ENCODE measurements around the gene MAP2. TPM values are rescaled to one million over a fixed set of nuclear protein-coding genes. Genes with fewer than 3 reads are reported as not detected.
"Not testable (repeated sequence)": the region's sequence is repeated elsewhere in the genome, so short reads cannot be mapped to it uniquely, and the experiment has no call there.

MAP2 gene
- total RNA-seq, 1 donor from 2014 or later: 2.8 TPM

DNA sequence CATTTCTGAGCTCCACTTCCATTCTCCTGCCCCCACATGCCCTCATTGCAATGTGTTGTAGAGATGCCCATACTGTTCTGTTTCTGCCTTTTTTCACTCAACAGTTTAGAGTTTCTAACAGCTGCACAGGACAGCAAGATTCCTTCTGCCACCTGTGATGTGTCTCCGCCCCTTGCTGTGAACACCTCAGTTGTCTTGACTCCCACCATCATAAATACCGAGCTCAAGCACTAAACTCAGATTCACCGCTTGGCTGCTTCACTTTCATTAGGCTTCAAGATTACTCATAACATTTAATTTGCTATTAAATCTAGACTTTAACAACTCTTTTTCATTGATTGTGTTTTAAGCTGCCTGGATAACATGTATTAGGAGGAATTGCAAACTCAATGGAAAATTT, 141.0 kb downstream of the MAP2 start:
- no peak for ATAC-seq (ENCODE audit: poor library complexity)
- intact Hi-C loops (cut with DNase I): loop anchor here (10.0 kb wide), 1 partner anchor 140 kb away; the partner anchor contains the start of gene MAP2
- no peak for DNase-seq

DNA sequence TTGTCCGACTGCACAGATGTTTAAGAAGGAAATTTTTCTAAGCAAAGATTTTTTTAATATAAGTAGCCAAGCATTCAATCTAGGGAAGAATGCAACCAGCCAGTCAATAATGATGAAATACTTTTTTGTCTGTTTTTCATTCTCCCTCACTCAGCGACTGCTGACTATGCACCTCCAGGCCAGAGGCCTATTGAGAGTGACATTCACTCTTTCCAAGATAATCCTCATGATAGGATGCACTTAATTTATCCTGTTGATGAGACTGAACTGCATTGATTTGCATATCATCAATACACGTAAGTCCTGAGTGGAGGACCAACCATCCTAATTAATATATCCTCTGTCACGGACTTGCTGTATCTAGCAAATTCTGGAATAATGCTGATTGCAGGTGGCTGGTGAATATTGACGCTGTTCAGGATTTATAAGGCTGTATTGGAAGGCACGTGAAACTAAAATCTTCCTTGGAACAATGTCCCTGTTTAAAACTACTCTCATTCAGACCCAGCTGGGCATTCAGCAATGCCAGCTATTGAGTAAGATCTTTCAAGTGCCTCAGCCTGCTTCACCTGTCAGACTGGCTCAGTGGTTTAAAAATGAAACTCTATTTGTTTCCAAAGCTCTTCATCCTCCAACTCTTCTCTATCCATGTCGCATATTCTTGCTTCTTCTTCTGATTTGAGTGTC, 142.2 kb downstream of the MAP2 start:
- intact Hi-C loops (cut with DNase I): loop anchor here (10.0 kb wide), 1 partner anchor 141 kb away; the partner anchor contains the start of gene MAP2
- ATAC-seq (ENCODE audit: poor library complexity): no peak
- DNase-seq: no peak

DNA sequence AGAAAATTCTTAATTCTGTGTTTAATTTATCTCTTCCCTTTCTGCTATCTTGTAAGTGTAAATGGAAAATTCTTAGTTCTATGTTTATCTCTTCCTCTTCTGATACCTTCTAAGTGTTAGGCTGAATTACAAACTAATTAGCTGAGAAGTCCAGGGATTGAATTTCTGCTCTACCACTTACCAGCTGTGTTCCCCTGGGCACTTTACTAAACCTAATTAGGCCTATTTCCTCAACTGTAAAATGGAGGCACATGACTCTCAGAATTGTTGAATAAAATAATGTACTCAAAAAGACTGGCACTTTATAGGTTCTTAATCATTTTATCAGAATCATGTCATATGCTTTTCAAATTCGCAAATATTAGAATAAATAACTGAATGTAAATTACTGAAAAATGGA, 146.3 kb downstream of the MAP2 start:
- DNase-seq (no peak), ATAC-seq (ENCODE audit: poor library complexity) (no peak)
- intact Hi-C loops (cut with DNase I): no loop called here

DNA sequence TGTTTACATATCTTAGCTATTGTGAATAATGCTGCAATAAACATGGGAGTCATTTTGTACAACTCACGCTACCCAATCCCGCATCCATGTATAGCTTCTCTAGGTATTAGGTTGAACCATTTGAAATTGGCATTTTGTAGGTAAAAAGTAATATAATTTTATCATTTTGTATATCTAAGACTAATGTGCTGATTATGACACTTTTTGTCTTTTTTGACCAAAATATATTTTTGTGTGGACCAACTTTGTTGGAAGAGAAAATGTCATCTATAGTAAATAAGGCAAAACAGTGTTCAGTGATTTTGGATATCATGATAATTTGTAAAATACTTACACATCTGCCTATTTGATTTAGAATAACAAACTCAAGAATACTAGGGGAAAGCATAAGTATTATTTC, 150.7 kb downstream of the MAP2 start:
- ATAC-seq (ENCODE audit: poor library complexity): no peak
- intact Hi-C loops (cut with DNase I): no loop called here
- DNase-seq: no peak

GRCh38 chr2:209577376-209578357, 153.8 kb downstream of the MAP2 start:
- intact Hi-C loops (cut with DNase I): no loop called here
- DNase-seq (no peak), ATAC-seq (ENCODE audit: poor library complexity) (no peak)

DNA sequence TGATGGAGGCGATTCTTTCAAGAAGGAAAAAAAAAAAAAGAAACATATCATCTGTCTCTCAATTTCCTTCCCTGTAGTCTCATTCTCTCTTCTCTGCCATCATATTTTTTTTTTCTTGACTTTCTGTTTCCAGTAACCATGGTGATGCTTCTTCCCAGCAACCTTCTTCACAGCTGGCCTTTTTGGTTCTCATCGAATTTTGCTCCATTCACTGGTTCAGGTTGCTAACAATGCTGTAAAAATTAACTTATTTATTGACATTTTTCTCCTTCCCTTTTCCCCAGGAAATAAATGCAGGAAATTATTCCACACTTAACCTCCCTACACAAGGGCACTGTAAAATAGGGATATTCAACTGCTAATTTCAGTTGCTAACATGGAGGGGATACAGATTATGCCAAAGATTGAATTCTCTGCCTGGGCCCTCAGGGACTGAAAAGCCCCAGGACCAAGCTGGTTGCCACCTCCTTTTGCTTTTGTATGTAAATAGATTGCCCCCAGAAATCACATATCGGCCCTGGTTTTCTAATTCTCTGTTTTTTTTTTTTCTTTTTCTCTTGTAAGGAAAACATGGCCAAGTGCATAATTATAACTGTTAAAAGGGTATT, 154.7 kb downstream of the MAP2 start:
- ATAC-seq (ENCODE audit: poor library complexity) (no peak), DNase-seq (no peak)
- intact Hi-C loops (cut with DNase I): no loop called here

DNA sequence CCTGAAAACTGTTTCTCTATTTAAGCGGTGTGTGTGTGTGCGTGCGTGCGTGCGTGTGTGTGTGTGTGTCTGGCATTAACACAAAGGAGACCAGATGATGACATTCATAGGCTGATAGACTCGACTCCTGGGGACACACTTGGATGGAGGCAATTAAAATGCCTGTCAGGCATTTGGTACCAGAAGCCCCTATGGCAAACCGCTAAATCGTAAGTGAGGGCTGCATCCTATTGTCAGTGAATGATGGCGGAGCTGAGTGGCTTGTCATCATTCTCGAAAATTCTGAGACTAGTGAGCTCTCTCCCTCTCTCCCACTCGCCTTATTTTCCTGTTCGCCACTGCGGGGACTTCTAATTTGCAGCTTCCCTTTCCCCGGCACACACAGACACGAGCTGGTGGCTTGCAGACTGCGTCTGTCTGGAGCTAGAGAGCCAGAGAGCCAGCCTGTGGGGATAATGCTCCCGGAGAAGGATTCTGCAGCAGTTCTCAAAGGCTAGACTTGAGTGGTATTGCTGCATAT, 155.4 kb downstream of the MAP2 start:
- DNase-seq (peak; percentile 40), ATAC-seq (ENCODE audit: poor library complexity) (peak; percentile 48)
- intact Hi-C loops (cut with DNase I): no loop called here

GRCh38 chr2:209581040-209581439, 157.2 kb downstream of the MAP2 start:
- intact Hi-C loops (cut with DNase I): no loop called here
- ATAC-seq (ENCODE audit: poor library complexity) (no peak), DNase-seq (no peak)

DNA sequence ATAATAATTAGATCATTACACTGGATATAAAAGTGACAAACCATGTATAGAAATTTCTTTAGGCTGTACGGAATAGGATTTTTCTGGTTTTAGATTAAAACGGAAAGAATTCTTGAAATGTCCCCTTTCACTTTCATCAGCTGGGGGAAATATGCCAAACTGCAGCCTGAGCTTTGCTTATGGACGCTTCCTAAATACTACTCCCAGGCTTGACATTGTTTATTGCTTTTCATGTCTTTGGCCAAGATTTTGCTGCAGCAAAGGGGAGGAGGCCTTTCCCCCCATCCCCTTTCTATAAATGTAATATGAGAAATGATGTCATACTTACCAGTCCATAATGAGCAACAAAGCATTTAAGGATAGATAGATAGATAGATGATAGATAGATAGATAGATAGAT, 158.4 kb downstream of the MAP2 start:
- no peak for DNase-seq
- intact Hi-C loops (cut with DNase I): no loop called here
- no peak for ATAC-seq (ENCODE audit: poor library complexity)

DNA sequence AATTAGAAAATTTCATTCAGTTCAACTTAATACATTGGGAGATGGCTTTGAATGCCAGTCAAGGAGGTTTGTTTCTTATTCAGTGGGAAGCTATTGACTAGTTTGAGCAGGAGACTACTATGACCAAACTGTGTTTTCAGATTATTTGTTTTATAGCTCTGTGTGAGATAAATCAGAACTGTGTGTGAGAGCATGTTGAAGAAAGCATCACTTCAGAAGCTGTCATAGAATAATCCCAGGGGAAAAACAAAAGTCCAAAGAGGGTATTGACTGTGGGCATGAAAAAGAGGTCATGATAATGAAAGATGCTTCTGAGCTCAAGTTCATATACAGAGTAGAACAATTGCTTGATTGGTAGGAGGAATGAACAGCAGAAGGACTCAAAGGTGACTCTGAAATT, 160.6 kb downstream of the MAP2 start:
- ATAC-seq (ENCODE audit: poor library complexity) (no peak), DNase-seq (no peak)
- intact Hi-C loops (cut with DNase I): no loop called here

- intact Hi-C loops (cut with DNase I): no loop called here
- no peak for ATAC-seq (ENCODE audit: poor library complexity)
- no peak for DNase-seq
Observed at GRCh38 chr2:209584915-209585314, 161.1 kb downstream of the MAP2 start.

DNA sequence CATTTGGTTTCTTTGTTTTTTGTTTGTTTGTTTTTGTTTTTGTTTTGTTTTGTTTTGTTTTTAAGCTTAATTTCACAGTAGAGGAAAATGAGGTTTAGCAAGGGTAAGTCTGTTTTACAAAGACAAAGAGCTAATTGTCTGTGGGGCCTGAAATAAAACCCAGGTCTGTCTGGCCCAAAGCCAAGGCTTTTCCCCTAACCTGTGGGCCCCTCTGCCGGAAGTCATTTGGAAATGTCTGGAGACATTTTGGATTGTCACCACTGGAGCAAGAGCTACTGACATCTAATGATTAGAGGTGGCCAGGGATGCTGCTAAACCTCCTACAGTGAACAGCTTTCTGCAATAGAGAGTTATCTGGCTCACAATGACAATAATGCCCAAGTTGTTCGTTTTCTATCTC, 167.2 kb downstream of the MAP2 start:
- ATAC-seq (ENCODE audit: poor library complexity): no peak
- no peak for DNase-seq
- intact Hi-C loops (cut with DNase I): no loop called here

DNA sequence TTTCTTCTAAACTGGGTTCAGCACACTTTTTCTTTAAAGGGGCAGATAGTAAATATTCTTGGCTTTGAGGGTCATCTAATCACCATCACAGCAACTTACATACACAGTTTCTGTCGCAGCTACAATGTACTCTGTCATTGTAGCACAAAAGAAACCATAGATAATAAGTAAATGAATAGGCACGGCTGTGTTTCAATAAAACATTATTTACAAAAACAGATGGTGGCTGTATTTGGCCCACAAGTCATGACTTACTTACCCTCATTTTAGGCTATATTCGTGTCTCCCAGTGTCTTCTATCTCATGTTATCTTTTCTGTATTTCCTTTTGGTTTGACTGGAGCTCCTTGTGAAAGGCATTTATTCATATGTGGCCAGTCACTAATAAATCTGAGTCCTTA, 168.3 kb downstream of the MAP2 start:
- ATAC-seq (ENCODE audit: poor library complexity) (no peak), DNase-seq (no peak)
- intact Hi-C loops (cut with DNase I): no loop called here

- intact Hi-C loops (cut with DNase I): no loop called here
- ATAC-seq (ENCODE audit: poor library complexity): no peak
- no peak for DNase-seq
Observed at GRCh38 chr2:209593930-209594329, 170.1 kb downstream of the MAP2 start.

DNA sequence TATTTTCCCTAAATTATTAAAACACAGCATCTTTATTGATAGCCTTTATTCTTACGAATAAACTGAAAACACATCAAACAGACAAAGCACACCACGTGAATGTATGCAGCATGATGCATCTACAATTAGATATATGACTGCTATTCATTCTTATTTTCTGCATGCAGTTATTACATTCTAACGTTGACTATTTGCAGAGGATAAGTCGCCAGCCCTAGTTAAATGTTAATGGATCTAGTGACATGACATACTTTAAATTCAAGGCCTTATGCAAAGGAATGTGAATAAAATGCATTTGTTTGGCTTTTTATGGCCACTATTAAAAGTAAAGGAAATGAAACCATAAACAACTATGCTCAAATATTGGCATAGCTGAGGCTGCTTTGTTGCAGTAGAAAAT, 172.4 kb downstream of the MAP2 start:
- intact Hi-C loops (cut with DNase I): no loop called here
- DNase-seq: no peak
- no peak for ATAC-seq (ENCODE audit: poor library complexity)

GRCh38 chr2:209598227-209598626, 174.4 kb downstream of the MAP2 start:
- intact Hi-C loops (cut with DNase I); DNase-seq; ATAC-seq (ENCODE audit: poor library complexity): not testable (repeated sequence)

DNA sequence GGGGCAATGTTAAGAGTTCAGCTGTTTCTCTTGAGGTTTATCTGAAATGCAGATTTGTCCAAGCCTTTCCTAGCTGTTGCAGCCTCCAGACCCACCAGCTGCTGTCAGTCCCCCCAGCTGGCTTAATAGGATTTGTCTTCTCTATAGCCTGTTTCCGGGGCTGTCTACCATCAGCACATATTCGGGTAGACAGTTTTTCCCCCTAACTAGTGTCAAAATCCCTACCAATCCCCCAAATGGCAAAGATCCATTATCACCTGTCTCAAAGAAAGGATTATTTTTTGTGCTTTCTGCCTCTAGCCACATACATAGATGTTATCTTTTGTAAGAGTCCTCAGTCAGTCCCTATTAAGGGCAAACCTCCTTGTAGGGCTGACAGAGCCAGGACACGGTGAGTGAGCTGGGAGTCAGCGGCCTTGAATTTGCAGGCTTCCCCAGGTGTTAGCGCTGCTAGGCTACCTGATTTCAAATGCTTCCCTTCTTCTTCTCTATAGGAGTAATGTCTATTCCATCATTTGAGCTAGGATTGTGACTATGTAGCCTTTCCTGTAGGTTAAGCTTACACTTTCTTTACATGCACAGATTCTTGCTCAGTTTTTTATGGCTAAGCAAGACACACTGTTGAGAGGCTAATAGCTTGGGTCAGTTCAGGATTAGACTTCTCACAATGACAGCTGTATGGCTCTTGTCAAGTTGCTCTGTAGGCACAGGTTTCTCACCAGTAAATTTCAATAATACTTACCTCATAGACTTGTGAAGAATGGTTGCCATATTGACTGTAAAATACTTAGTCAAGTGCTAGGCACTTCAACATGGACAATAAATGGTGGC, 176.7 kb downstream of the MAP2 start:
- no peak for ATAC-seq (ENCODE audit: poor library complexity)
- no peak for DNase-seq
- intact Hi-C loops (cut with DNase I): no loop called here

DNA sequence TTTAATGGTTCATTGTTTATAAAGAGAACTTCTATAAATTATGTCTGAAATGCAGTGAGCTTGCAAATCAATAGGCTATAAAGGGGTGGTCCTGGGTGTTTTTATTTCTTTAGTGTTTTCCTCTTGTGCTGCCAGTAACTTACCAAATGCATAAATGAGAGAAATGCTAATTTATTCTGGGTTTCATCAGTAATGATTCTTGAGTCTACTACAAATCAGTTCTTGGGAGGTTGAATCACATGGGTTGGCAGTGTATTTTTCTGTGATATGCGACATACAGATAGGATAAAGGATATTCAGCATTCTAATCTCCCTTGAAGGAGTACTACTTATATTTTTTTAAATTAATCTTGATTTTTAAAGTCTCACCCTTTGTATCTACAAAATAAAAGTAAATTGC, 177.7 kb downstream of the MAP2 start:
- intact Hi-C loops (cut with DNase I): no loop called here
- DNase-seq: no peak
- no peak for ATAC-seq (ENCODE audit: poor library complexity)

Measured in Right ventricle myocardium superior (tissue), 1 donor.